ENCODE measurements around the gene CD34.
"Not testable (repeated sequence)": the region's sequence is repeated elsewhere in the genome, so short reads cannot be mapped to it uniquely, and the experiment has no call there.

CD34 gene

GRCh38 chr1:207910591-207911354, at the start of gene CD34:
Gene CD34 (minus strand): TSS chr1:207911125. CDS start chr1:207911080, 45 bp downstream.
- no peak for DNase-seq

- no peak for DNase-seq
Measured at GRCh38 chr1:207960346-207960745, 49.4 kb upstream of the CD34 start.

GRCh38 chr1:207959910-207960309, 49.0 kb upstream of the CD34 start:
- DNase-seq = no peak

- DNase-seq = no peak
Measured at GRCh38 chr1:207959141-207959825, 48.4 kb upstream of the CD34 start.

GRCh38 chr1:207958376-207959139, 47.6 kb upstream of the CD34 start:
- no peak for DNase-seq

- no peak for DNase-seq
Measured at GRCh38 chr1:207956986-207957385, 46.1 kb upstream of the CD34 start.

- no peak for DNase-seq
Measured at GRCh38 chr1:207954104-207954503, 43.2 kb upstream of the CD34 start.

- no peak for DNase-seq
Measured at GRCh38 chr1:207952617-207953542, 42.0 kb upstream of the CD34 start.

GRCh38 chr1:207951652-207952051, 40.7 kb upstream of the CD34 start:
- DNase-seq = no peak

GRCh38 chr1:207950750-207951149, 39.8 kb upstream of the CD34 start:
- no peak for DNase-seq

GRCh38 chr1:207949571-207950195, 38.8 kb upstream of the CD34 start:
- no peak for DNase-seq

- DNase-seq = no peak
Measured at GRCh38 chr1:207948536-207949250, 37.8 kb upstream of the CD34 start.

GRCh38 chr1:207946756-207947155, 35.8 kb upstream of the CD34 start:
- no peak for DNase-seq

- no peak for DNase-seq
Measured at GRCh38 chr1:207944571-207944970, 33.6 kb upstream of the CD34 start.

GRCh38 chr1:207942337-207942741, 31.4 kb upstream of the CD34 start:
- DNase-seq = not testable (repeated sequence)

GRCh38 chr1:207941665-207942064, 30.7 kb upstream of the CD34 start:
- DNase-seq = peak; percentile 8

- DNase-seq = peak; percentile 33
Measured at GRCh38 chr1:207938016-207938415, 27.1 kb upstream of the CD34 start.

GRCh38 chr1:207937204-207937603, 26.3 kb upstream of the CD34 start:
- no peak for DNase-seq

GRCh38 chr1:207935166-207935583, 24.2 kb upstream of the CD34 start:
- DNase-seq = no peak

- DNase-seq = no peak
Measured at GRCh38 chr1:207933205-207933800, 22.4 kb upstream of the CD34 start.

GRCh38 chr1:207926984-207927383, 16.1 kb upstream of the CD34 start:
- no peak for DNase-seq
